ENCODE measurements around the gene LPCAT2. TPM values are rescaled to one million over a fixed set of nuclear protein-coding genes. Genes with fewer than 3 reads are reported as not detected.

Gene LPCAT2
- total and polyA plus RNA-seq, 2 donors (not counting 1 experiment from before 2014, with no cell fraction given), result 10.2 to 17.8 TPM

DNA sequence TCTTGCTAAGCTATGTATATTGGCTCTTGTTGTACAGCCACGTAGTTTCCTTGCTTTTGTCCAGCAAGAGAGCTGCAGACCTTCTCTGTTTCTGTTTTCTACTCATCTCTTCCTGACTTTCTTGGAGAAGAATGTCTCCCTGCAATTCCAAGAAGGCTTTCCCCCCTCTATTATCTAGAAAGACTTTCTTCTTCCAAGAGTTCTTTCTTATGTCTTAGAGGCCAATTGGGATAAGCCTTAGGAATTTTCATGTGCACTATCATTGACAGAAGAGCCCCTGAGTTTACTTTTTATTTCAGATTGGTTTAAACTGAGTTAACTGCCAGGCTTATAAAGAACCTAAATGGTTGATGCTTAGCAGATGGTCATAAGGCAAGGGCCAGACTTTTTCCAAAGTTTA, 66.6 kb downstream of the LPCAT2 start:
- no peak overlapping the region for H3K4me2 ChIP-seq (ENCODE audit: extremely low read depth, insufficient read depth, low read length)
- H3K4me1 ChIP-seq (ENCODE audit: control insufficient read depth, extremely low read depth, insufficient read depth, low read length), result no peaks in the 10 kb centered on the region
- no peak overlapping the region for H3K27ac ChIP-seq (ENCODE audit: insufficient read depth, low read length)
- H2AFZ ChIP-seq (ENCODE audit: low read length), result no peak overlapping the region
- H3K79me2 ChIP-seq (ENCODE audit: control insufficient read depth, insufficient read depth, low read length), result no peaks in the 10 kb centered on the region
- H3K4me3 ChIP-seq (replicated peaks in 1 of 4; ENCODE audit: control extremely low read depth in 1 of 4, insufficient read depth in 1 of 4, low read depth in 3 of 4, low read length in 4 of 4), result no peak overlapping the region
- no peaks in the 10 kb centered on the region for H3K36me3 ChIP-seq (ENCODE audit: control insufficient read depth, insufficient read depth, low read length)
- H3K27me3 ChIP-seq (ENCODE audit: control insufficient read depth, insufficient read depth, low read length), result no peaks in the 10 kb centered on the region
- no peak for DNase-seq (ENCODE audit: low read depth in 2 of 2)
- no peaks in the 10 kb centered on the region for H3K9me3 ChIP-seq (ENCODE audit: control insufficient read depth, insufficient read depth, low read depth, low read length)
- TF ChIP-seq, protein P1, sequence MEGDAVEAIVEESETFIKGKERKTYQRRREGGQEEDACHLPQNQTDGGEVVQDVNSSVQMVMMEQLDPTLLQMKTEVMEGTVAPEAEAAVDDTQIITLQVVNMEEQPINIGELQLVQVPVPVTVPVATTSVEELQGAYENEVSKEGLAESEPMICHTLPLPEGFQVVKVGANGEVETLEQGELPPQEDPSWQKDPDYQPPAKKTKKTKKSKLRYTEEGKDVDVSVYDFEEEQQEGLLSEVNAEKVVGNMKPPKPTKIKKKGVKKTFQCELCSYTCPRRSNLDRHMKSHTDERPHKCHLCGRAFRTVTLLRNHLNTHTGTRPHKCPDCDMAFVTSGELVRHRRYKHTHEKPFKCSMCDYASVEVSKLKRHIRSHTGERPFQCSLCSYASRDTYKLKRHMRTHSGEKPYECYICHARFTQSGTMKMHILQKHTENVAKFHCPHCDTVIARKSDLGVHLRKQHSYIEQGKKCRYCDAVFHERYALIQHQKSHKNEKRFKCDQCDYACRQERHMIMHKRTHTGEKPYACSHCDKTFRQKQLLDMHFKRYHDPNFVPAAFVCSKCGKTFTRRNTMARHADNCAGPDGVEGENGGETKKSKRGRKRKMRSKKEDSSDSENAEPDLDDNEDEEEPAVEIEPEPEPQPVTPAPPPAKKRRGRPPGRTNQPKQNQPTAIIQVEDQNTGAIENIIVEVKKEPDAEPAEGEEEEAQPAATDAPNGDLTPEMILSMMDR (conservative IDR thresholded peaks at IDR 0.05 in 1 of 2, IDR thresholded peaks at IDR 0.05 in 1 of 2; ENCODE audit: low read depth in 1 of 2, low read length in 2 of 2), result no peak
- TF ChIP-seq EZH2 (IDR thresholded peaks at IDR 0.05; ENCODE audit: low read length, missing control alignments), result no peak
- H4K20me1 ChIP-seq (ENCODE audit: control insufficient read depth, extremely low read depth, insufficient read depth, low read length), result no peaks in the 10 kb centered on the region
- no peak overlapping the region for H3K9ac ChIP-seq (ENCODE audit: insufficient read depth, low read length)

DNA sequence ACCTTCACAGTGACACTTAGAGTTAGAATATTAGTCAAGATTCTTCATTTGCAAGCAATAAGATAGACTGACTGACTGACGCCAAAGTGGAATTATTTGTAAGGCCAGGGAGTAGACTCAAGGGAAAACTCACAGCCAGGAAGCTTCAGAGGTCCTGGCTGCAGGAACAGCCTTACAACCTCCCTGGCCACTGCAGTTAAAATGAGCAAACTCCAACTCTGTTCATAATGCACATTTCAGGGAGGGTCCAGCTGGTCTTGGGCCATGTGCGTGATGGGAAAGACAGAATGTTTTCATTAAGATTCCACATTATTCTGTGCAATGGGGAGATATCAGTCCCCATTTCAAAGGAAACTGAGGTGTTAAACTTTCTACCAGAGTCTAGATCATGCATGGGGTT, 67.5 kb downstream of the LPCAT2 start:
- no peaks in the 10 kb centered on the region for H3K4me1 ChIP-seq (ENCODE audit: control insufficient read depth, extremely low read depth, insufficient read depth, low read length)
- no peak overlapping the region for H2AFZ ChIP-seq (ENCODE audit: low read length)
- H3K27me3 ChIP-seq (ENCODE audit: control insufficient read depth, insufficient read depth, low read length), result no peaks in the 10 kb centered on the region
- H3K4me3 ChIP-seq (replicated peaks in 1 of 4; ENCODE audit: control extremely low read depth in 1 of 4, insufficient read depth in 1 of 4, low read depth in 3 of 4, low read length in 4 of 4), result no peak overlapping the region
- no peaks in the 10 kb centered on the region for H3K9me3 ChIP-seq (ENCODE audit: control insufficient read depth, insufficient read depth, low read depth, low read length)
- no peak overlapping the region for H3K9ac ChIP-seq (ENCODE audit: insufficient read depth, low read length)
- H3K79me2 ChIP-seq (ENCODE audit: control insufficient read depth, insufficient read depth, low read length), result no peaks in the 10 kb centered on the region
- H3K4me2 ChIP-seq (ENCODE audit: extremely low read depth, insufficient read depth, low read length), result no peak overlapping the region
- H3K36me3 ChIP-seq (ENCODE audit: control insufficient read depth, insufficient read depth, low read length), result no peaks in the 10 kb centered on the region
- H4K20me1 ChIP-seq (ENCODE audit: control insufficient read depth, extremely low read depth, insufficient read depth, low read length), result no peaks in the 10 kb centered on the region
- TF ChIP-seq EZH2 (IDR thresholded peaks at IDR 0.05; ENCODE audit: low read length, missing control alignments), result no peak
- TF ChIP-seq, protein P1 (conservative IDR thresholded peaks at IDR 0.05 in 1 of 2, IDR thresholded peaks at IDR 0.05 in 1 of 2; ENCODE audit: low read depth in 1 of 2, low read length in 2 of 2), result no peak
- DNase-seq (ENCODE audit: low read depth in 2 of 2), result no peak
- no peak overlapping the region for H3K27ac ChIP-seq (ENCODE audit: insufficient read depth, low read length)

DNA sequence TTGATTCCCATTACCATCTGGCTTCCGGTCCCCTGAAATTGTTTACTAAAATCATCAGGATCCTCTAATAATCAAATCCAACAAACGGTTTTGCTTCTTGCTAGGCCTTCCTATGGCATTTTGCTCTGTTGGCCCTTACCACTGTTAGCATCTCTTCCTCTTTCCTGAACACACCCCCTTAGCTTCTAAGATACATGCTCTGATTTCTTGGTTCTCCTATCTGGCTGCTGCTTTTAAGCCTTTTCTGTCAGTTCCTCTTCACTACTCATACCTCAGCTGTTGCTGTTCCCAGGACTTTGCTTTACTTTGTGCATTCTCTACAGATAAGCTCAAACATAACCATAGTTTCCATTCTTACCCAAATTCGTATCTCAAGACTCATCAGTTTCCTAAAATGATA, 69.0 kb downstream of the LPCAT2 start:
- no peaks in the 10 kb centered on the region for H3K79me2 ChIP-seq (ENCODE audit: control insufficient read depth, insufficient read depth, low read length)
- H4K20me1 ChIP-seq (ENCODE audit: control insufficient read depth, extremely low read depth, insufficient read depth, low read length), result no peaks in the 10 kb centered on the region
- H3K9ac ChIP-seq (ENCODE audit: insufficient read depth, low read length), result no peak overlapping the region
- H3K4me2 ChIP-seq (ENCODE audit: extremely low read depth, insufficient read depth, low read length), result no peak overlapping the region
- no peak overlapping the region for H3K27ac ChIP-seq (ENCODE audit: insufficient read depth, low read length)
- H3K9me3 ChIP-seq (ENCODE audit: control insufficient read depth, insufficient read depth, low read depth, low read length), result no peaks in the 10 kb centered on the region
- no peak overlapping the region for H3K4me3 ChIP-seq (replicated peaks in 1 of 4; ENCODE audit: control extremely low read depth in 1 of 4, insufficient read depth in 1 of 4, low read depth in 3 of 4, low read length in 4 of 4)
- H3K27me3 ChIP-seq (ENCODE audit: control insufficient read depth, insufficient read depth, low read length), result no peaks in the 10 kb centered on the region
- no peak for TF ChIP-seq EZH2 (IDR thresholded peaks at IDR 0.05; ENCODE audit: low read length, missing control alignments)
- TF ChIP-seq, protein P1 (conservative IDR thresholded peaks at IDR 0.05 in 1 of 2, IDR thresholded peaks at IDR 0.05 in 1 of 2; ENCODE audit: low read depth in 1 of 2, low read length in 2 of 2), result no peak
- no peak for DNase-seq (ENCODE audit: low read depth in 2 of 2)
- H3K36me3 ChIP-seq (ENCODE audit: control insufficient read depth, insufficient read depth, low read length), result no peaks in the 10 kb centered on the region
- no peak overlapping the region for H2AFZ ChIP-seq (ENCODE audit: low read length)
- H3K4me1 ChIP-seq (ENCODE audit: control insufficient read depth, extremely low read depth, insufficient read depth, low read length), result no peaks in the 10 kb centered on the region

Data from fibroblast of lung (primary cell).